DMS153 (cell line): ENCODE results near the gene PCSK6.
A peak's percentile ranks its signal among the peaks of the same experiment; 100 is the strongest.
"Not testable (repeated sequence)": the region's sequence is repeated elsewhere in the genome, so short reads cannot be mapped to it uniquely, and the experiment has no call there.

ENCODE experiments used
- DNase-seq: peaks from one replicate; lab custom pipeline; 2025; lab: John Stamatoyannopoulos, UW

Gene PCSK6

DNA sequence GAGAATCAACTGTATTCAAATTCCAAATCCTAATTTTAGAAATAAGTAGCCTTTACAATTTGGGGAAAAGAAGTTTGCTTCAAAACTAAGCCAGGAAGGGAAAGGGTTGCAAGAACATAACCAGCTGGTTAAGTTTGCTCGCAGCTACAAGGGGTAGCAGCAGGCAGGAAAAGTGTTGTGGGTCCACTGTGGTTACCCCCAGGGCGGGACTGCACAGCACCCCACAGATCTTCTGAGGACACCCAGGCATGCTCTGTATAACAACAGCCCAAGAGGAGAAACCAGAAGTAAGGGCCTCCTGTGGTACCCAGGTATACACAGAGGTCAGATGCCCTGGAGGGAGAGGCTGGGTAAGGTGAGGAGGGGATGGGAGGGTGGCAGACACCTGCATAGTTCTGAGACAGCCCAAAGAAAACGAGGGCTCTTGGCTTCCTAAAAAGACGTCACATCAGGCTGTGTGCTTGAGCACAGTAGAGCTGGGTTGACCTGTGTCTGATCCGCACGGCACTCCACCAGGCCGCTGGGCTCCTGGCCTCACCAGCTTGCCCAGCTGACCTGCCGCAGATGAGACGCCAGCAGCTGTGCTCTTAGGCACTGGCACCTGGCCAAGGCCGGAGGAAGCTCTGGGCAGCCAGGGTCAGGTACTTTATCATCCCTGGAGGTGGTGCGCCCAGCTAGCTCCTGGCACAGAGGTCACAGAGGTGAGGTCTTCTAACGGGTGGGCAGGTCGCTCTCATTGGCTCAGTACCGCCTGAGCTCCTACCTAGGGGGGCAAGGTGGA, 112.7 kb downstream of the PCSK6 start:
- DNase-seq, result no peak

DNA sequence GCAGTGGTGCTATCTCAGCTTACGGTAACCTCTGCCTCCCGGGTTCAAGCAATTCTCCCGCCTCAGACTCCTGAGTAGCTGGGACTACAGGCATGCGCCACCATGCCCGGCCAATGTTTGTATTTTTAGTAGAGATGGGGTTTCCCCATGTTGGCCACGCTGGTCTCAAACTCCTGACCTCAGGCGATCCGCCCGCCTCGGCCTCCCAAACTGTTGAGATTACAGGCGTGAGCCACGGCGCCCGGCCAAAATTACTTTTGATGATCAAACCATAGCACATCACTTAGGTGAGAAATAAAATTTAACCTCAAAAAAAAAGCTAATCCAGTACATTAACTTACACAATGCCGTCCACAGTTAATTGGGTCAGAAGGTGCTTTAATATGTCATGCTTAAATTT, 114.5 kb downstream of the PCSK6 start:
- DNase-seq, result not testable (repeated sequence)

DNA sequence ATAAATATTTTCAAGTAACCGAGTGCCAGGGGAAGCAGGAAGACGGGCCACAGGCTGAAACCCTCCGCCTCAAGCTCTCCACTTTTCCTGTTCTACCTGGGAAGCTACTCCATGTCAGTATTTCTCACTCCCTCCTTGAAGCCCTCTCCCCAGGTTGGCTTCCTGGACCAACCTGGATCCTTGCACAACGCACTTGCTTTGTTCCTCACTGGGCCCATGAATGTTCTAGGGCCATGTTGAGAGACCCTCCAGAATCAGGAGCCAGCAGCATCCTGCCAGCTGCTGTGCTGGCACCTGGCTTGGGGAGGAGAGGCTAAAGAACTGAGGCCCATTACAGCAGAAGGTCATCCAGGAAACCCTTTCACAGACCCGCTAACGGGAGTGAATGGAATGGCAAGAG, 115.2 kb downstream of the PCSK6 start:
- DNase-seq, result no peak

DNA sequence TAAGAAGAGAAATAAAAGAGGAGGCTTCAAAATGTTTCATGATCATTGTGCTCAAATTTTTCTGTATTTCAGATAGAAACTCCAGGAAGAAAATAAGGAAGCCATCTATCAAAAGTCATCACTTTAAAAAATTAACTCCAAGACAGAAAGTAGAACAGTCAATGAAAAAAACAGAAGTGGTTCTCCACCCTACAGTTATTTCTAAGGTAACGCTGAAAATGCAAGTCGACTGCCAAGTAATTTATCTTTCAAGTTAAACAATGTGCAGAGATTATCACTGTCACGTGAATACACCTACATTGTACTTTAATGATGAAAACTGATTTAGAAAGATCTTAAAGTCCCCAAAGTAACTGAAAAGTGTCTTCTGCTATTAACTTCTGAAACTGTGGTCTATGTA, 115.9 kb downstream of the PCSK6 start:
- no peak for DNase-seq

DNA sequence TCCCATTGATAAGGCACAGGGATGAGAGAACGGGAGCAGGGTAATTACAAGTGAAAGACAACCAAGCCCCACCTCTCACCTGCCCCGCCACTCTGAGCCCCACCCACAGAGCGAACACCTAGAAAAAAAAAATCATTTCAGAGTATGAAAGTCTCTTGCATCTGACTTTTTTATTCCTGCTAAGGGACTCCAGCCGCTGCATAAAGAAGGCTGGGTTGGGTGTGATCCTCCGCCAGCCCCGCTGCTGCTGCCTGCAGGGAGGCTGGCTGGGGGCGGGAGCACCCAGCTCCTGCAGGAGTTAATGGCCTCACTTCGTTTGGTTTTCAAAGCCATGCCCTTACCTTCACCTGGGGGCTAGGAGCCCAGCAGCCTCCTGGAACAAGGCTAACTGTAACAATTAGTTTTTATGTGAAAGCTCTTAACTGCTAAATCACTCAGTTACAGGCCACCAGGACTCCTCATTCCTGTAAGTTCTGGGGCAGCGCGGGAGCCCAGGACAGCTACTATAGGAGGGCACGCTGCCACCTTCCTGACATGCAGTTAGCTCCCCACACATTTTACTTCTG, 116.5 kb downstream of the PCSK6 start:
- no peak for DNase-seq

DNA sequence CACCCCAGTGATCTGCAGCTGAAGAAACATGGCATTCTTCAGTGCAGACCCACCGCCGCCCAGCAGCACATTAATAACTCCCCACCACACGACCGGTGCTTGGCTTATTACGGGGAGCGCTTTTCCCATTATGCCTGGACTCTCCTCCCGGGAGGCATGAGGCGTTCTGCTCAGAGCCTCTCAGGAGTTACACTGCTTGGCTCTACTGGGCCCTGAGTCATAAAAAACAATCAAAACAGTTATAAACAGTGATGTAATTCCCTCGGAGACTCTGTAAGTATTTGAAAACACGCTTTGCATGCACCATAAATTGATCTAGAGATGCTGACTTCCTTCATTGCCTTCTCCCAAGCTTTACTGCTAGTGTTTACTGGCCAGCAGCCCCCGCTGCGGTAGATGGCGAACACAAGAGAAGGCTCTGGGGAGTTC, 117.3 kb downstream of the PCSK6 start:
- DNase-seq, result no peak

DNA sequence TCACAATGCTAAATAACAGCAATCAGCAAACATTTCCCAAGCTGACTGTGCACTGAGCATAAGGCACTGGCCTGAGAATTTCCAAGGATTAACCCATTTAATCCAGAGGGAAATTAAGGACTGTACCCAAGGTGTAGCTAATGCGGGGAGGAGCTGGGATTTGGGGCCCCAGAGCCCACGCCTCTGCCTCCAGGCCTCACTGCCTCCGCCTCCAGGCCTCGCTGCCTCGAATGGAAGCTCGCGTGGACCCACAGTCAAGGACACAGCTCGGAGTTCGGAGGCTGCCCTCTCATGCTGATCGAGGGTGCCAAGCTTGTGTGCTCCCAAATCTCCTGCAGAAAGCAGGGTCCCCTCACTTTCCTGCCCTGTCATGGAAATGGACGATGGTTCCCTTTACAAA, 118.0 kb downstream of the PCSK6 start:
- DNase-seq, result no peak

DNA sequence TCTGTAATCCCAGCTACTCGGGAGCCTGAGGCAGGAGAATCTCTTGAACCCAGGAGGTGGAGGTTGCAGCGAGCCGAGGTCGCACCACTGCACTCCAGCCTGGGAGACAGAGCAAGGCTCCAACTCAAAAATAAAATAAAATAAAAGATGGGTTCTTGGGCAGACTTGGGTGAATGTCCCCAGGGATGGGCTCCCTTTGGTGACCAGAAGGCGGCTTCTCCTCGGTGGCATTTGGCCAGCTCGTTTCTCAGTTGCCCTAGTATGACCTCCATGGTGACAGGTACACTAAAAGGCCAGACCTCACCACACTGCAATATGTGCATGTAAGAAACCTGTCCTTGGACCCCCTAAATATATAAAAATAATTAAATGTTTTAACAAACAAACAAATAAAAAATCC, 118.4 kb downstream of the PCSK6 start:
- DNase-seq, result no peak

DNA sequence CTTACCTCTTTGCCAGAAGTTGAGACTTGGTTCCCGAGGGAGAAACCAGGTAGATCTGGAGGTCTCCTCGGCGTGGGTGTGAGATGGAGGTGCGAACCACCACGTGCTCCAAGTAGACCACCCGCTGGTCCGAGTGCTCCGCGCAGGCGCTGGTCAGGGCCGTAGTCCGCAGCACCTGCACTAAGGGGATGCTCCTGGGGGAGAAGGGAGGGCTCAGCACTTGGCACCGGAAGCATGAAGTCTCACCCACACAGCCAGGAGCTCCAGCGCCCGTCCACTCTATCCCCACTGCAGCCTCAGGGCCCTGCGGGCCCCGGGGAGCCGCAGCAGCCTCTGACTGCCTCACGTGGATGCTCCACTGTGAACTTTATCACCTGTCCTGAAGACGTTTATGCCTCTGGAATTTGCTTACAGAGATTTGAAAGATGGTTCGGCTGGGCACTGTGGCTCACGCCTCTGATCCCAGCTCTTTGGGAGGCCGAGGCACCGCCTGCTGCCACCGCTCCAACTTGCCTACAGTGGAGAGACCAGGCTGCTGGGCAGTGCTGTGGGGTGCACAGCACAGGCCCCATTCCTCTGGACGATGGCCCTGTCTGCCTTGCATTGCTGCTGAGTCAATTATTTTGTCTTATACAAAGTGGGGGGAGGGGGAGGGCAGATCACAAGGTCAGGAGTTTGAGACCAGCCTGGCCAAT, 119.0 kb downstream of the PCSK6 start:
- no peak for DNase-seq

DNA sequence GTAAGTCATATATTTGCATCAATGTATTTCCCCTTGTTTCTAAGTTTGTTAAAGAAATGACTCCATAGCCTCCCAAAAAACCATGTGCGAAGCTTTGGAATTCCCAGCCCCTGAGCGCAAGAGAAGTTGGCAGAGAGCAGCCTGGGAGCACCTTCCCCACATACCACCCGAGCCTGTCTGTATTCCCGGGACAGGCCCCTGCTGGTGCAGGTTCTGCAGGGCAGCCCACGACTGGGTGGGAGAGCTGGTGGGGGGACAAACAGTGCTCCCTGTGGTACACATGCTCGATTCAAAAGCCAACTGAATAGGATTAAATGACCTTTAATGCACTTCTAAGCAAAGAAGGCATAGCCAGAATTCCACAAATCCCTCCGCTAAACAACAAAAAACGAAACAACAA, 119.8 kb downstream of the PCSK6 start:
- no peak for DNase-seq

DNA sequence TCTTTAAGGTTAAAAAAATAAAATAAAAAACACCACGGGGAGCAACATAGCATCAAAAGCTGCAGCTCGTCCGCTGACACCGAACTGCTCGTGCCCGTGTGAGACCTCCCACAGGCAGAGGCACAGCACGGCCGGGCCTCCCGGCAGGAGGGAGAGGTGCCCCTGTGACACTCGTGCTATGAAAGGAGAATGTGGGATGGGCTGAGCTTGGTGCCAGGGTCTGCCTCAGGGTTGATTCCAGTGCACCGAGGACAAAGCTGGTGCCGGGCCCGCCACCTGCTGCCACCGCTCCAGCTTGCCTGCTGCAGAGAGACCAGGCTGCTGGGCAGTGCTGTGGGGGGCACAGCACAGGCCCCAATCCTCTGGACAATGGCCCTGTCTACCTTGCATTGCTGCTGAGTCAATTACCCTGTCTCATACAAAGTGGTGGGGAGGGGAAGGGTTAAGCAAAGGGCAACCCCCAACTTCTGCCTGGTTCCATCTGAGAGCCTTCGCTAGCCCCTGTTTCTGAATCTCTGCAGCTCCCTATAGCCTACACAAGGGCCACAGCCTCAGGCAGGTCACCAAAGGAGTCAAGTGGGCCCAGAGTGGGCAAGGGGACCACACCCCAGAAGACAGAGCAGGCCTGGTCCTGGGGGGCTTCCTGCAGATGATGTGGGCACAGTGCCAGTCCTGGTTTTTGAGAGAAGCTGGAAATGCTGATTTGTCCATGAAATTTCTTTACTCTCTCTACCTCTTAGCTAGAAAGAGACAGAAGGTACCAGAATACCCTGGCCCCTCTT, 120.5 kb downstream of the PCSK6 start:
- DNase-seq, result no peak

DNA sequence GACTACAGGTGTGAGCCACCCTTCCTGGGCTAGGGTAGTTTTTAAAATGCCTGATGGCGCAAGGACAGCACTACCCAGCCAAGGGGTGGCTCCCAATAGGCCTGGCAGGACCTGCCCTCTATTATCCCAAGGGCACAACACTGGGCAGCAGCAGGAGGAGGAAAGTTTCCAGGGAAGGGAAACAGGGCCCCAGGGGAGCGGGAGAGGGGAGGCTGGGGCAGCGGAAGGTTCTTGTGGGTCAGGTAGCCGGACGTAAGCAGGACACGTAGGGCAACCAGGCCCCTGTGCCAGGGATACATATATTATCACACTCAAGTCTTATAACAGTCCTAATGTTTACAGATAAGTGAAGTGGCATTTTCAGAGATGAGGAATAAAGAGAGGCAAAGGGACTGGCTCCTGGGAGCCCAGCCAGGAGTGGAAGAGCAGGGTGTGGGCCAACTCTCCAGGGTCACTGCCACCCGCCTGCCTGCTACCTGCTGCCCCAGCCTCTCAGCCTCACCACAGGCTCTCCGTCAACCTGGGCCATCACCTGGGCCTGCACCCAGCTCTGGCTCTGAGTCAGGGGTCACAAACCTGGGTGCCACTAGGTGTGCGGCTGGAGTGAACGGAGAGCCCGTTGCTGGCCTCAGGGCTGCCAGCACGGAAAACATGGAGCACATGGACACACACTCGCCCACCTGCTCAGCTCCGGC, 121.3 kb downstream of the PCSK6 start:
- DNase-seq, result no peak

DNA sequence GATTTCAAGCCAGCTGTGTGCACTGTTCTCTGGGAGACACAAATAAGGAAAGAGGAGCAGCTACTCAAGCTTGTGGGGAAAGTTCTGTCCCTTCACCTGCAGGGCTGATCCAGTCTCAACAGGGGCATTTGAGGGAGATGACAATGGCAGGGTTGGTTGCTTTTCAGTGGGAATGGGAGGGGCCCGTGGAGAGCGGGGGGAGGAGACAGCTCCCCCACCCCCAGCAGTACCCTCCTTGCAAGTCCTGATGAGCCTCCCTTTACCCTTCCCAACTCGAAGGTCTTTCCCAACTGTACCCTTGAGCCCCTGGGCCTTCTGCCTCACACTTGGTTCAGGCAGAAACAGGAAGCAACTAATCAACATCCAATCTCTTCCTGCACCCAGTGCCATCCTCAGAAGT, 122.7 kb downstream of the PCSK6 start:
- no peak for DNase-seq

DNA sequence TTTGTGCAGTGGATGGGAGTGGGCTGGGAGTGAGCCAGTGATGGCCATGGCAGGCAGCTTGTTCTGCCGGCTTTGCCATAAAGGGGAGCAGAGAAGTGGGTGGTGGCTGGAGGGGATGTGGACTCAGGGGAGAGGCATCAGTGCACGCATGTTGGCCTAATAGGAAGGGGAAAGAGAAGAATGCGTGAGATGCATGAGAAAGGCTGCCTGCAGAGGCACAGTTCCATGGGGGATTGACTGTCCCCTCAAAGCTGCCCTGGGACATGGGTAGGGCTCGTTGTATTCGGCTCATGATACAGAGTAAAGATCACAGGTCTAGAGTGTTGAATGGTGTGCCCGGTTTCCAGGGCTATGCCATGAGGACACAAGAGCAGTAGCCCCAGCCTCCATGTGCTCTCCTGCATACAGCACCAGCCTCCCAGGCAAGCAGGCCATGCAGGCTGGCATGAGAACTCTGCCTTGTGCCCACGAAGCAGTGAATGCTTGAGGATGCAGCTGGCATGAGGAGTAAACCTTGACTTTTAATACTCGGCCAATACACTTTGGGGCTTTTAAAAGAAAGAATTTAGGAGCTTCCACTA, 126.4 kb downstream of the PCSK6 start:
- DNase-seq, result no peak

DNA sequence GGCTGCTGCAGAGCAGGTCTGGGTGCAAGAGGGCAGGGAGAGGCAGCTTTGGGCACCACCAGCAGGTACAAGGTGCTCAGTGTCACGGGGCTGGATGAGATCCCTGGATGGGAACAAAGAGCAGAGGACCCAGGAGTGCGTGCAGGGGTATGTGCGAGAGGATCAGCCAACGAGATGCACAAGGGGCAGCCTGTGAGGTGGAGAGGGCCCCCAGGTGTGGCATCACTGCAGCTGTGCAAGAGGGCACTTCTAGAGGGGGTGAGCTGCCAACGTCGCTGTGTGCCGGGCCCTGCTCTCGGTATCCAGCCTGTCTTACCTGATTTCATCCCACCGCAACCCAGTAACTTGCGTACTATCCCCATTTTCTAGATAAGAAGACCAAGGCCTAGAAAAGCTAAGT, 127.1 kb downstream of the PCSK6 start:
- no peak for DNase-seq

DNA sequence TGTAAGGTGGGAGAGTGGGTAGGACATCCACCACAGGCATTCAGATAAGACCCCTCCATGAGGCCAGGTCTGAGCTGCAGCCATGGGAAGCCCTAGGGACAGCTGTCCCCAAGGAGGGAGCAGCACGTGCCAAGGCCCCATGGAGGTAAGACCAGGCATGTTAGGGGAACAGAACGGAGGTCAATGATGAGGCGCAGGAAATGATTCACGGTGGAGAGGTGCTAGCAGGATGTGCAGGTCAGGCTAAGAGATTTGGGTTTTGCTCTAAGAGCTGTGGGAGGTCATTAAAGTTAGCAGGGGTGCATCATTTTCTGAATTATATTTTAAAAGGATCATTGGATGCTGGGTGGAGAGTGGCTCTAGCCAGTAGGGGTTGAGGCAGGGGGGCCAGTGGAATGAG, 128.1 kb downstream of the PCSK6 start:
- DNase-seq, result no peak

DNA sequence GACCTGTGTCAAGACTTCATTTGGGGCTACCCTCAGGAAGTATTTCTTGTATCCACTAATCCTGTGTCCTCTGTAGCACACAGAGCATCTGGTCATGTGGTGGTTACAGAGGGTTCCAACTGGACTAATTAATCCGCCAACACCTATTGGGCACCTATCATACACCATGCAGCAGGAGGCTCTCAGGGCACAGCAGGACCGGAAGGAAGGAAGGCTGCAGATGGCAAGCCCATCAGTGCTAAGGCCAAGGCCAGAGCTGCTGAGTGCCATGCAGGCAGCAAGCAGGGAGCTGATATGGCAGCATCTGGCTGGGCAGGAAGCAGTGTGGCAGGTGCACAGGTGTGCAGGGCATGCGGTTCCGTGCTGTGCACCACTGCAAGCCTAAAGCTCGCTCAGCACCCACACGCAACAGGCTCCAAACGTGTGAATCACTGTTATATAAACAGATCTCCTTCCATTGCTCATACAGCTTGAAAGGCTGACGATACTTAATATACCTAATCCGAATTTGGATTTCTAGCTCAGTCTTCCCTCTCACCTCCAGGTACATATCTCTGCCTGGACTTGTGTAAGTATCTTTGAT, 130.1 kb downstream of the PCSK6 start:
- peak; percentile 11 for DNase-seq

DNA sequence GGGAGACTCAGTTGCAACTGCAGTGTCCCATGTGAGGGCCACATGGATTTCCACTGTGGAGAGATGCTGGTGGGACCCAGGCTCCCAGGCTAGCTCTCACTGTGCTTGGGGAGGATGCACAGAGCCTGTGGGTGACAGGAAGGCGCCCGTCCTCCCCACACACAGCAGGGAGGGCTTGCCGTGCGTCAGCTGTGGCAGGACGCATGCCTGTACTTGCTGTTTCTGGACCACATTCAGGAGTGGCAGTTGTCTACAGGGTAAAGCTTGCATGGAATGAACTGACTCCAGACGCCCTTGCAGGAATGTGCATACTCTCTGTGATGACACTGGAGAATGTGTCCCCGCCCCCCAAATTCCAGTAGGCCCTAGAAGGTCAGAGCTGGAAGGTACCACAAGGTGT, 130.6 kb downstream of the PCSK6 start:
- DNase-seq, result no peak

DNA sequence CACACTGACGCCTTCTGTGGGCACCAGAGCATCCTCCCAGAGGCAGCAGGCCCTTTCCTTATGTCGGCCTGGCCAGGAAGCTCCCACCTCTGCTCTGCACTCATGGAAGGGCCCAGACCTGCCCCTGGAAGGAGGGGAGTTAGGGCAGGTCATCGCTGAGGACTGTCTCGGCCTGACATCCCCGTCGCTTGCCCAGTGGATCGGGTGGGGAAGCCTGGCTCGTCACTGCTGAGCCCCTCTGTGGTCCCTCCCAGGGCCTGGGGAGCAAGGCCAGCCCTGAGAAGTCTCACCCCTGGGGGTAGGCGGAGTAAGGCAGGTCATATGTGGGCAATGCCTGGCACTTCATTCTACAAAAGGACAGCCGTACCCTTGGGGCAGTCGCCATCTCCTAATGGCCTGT, 131.6 kb downstream of the PCSK6 start:
- DNase-seq, result no peak

DNA sequence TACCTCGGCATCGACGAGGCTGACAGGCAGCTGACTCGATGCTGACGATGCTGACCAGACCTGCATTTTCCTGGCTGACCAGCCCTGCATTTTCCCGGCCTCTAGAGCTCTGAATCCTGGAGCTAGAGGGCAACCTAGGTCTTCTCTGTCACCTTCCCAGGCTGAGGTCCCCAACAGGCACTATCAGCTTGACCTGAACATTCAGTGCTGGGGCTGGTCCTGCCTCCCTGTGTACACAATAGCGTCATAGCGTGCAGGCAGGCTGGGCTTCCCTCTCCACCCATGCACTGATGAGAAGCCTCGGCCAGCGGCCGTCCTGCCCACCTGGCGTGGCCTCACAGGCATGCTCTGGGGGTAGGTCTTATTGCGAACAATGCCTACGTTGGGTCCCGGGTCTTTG, 132.2 kb downstream of the PCSK6 start:
- no peak for DNase-seq

DNA sequence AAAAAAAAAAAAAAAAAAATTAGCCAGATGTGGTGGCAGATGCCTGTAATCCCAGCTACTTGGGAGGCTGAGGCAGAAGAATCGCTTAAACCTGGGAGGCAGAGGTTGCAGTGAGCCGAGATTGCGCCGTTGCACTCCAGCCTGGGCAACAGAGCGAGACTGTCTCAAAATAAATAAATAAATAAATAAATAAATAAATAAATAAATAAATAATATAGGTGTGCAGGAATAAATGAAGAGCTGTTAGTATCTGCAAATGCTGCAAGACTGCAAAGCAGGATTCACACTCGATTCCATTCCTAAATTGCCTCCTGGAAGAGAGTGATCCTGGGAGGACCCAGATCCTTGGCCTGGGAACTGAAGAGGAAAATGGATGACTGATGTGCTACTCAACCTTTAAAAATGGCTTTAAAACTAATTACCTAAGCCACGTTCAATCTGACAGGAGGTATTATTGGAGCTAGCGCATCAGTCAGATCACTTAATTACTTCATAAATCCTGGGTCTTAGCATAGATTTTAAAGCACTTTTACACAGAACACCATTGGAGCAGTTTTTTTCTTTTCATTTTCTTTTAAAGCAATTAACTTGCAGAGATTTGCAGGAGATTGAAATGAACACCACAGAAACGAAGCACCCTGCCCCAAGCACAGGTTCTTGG, 132.9 kb downstream of the PCSK6 start:
- DNase-seq, result not testable (repeated sequence)
